Right kidney (tissue), 9 donors: ENCODE data around the gene NIPAL3.
A peak's percentile ranks its signal among the peaks of the same experiment; 100 is the strongest.

Experiments
- DNase-seq: peaks from one replicate; pipeline ENCODE4 v3.0.0-alpha.2; 2016
- long read RNA-seq, 8 donors: transcript quantifications; one replicate each; lab custom pipeline, GENCODE V29; 2026

Gene NIPAL3
- long read RNA-seq, donor 1, partial matches to known transcripts, result 0 of 2 reads
- long read RNA-seq, donor 1, other reads (novel, unspliced or antisense), result 0 of 2 reads
- long read RNA-seq, donor 2, partial matches to known transcripts, result 0 of 1 reads
- long read RNA-seq, donor 2, other reads (novel, unspliced or antisense), result 0 of 1 reads
- long read RNA-seq, donor 3, partial matches to known transcripts, result 0 of 3 reads
- long read RNA-seq, donor 3, other reads (novel, unspliced or antisense), result 0 of 3 reads
- long read RNA-seq, donor 4, partial matches to known transcripts, result 0 of 4 reads
- long read RNA-seq, donor 4, other reads (novel, unspliced or antisense), result 0 of 4 reads
- long read RNA-seq, donor 5, transcript NIPAL3-204 (12 exons, 1,711 nt), result major isoform, 5 of 6 reads
- long read RNA-seq, donor 5, partial matches to known transcripts, result 0 of 6 reads
- long read RNA-seq, donor 5, other reads (novel, unspliced or antisense), result 0 of 6 reads
- long read RNA-seq, donor 6, partial matches to known transcripts, result 0 of 1 reads
- long read RNA-seq, donor 6, other reads (novel, unspliced or antisense), result 0 of 1 reads
- long read RNA-seq, donor 7, partial matches to known transcripts, result 8 of 12 reads
- long read RNA-seq, donor 7, other reads (novel, unspliced or antisense), result 0 of 12 reads
- long read RNA-seq, donor 8, transcript NIPAL3-204 (12 exons, 1,711 nt), result major isoform, 5 of 6 reads
- long read RNA-seq, donor 8, partial matches to known transcripts, result 0 of 6 reads
- long read RNA-seq, donor 8, other reads (novel, unspliced or antisense), result 0 of 6 reads

DNA sequence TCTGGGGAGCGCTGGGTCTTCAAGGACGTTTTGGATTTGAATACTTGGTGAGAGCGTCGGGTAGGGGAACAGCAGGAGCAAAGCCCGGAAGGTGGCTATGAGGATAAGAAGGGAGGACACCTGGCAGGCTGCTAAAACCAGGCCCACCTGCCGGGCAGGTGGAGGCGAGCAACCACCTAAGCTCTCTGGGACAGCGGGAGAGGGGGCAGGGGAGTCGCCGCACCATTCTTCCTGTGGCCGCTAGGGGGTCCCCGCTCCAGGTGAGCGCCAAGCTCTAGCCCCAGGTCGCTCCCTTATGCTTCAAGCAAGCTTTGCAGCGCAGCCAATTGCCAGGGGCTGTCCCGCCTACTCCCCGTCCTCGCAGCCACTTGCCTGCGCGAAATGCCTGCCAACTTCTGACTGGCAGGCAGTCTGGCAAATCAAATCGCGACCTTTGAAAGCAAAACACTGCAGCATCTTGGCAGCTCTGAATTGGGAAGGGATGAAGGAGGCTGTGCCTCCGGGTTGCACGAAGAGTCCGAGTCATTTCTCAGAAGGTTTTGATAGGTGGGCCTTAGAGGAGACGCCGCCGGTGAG lies at the start of gene NIPAL3:
NIPAL3 (plus strand) TSS at position 469 of the 576 bp plus-strand sequence. CDS start 3,746 bp downstream, outside the sequence.
- peak; percentile 83 for DNase-seq

- no peak for DNase-seq
These were observed 48.9 kb upstream of the NIPAL3 start for GRCh38 chr1:24366707-24367106.

GRCh38 chr1:24369199-24369598 lies 46.4 kb upstream of the NIPAL3 start:
- no peak for DNase-seq

- DNase-seq, result no peak
These were observed 45.8 kb upstream of the NIPAL3 start for GRCh38 chr1:24369801-24370200.

DNA sequence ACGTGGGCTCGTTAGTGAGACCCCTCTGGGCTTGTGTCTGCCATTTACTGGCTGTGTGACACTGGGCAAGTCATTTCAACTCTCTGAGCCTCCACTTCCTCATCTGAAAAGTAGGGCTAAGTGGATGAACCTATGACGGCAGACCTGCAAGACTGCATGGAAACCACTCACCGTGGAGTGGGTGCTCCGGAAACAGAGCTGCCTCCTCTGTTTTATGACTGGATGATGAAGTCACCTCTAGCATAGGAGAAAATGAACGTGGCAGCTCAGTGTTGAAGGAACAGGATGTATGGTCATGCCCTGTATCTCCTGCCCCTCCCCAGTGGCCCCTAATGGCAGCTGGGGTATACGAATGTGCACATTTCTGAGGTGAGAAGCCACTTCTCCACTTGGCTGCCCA lies 42.6 kb upstream of the NIPAL3 start:
- no peak for DNase-seq

DNA sequence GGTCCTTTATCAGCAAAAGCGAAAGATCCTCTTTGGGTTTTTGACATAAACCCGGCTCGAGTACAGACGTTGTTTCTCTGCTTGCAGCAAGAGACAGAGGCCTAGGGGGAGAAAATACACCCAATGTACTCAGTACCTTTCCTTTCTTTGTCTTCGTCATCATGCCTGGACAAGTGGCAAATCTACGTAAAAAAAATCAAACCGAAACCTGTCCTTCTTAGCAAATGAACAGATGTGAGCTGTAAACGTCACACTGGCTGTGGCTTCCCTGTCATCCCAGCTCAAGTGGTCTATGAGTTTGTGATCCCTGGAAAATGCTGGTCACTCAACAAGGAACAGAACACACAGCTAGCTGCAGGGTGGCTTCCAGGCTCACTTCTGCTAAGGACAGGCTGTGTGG lies 41.9 kb upstream of the NIPAL3 start:
- no peak for DNase-seq

DNA sequence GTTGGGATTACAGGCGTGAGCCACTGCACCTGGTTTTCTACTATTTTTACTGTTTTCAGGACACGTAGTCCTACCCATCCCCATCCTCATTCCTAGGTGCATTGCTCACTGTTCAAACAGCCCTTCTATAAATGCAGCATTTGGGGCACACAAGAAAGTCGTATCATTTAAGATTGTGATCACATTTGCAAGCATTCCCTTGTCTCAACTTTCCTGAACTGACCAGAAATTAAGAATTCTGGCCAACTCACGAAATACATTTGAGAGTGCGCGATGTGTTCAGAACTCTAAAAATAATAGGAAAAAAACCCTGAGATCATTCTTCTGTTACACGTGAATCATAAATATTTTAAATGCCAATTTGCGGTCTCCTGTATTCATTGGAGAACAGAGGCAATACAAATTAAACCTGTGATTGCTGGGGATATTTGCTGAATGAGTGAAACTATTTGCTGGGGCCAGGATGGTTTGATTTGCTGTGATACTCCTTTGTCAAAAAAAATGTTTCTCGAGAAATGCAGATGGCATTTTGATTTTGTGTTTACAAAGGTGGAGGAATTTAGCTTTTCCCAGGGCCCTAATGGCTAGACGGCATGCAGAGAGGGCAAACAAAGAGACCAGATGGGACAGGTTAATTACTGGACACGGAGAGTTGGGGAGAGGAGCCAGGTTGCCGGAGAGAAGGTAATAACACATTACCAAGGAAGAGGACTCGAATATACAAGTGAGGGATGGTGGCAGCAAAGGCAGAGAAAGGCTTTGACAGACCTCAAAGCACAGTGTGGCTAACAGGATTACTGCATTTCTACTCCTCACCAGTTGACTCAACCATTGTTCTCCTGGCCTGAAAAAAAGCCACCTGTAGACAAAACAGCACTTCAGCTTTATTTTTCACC lies 40.5 kb upstream of the NIPAL3 start:
- no peak for DNase-seq

DNA sequence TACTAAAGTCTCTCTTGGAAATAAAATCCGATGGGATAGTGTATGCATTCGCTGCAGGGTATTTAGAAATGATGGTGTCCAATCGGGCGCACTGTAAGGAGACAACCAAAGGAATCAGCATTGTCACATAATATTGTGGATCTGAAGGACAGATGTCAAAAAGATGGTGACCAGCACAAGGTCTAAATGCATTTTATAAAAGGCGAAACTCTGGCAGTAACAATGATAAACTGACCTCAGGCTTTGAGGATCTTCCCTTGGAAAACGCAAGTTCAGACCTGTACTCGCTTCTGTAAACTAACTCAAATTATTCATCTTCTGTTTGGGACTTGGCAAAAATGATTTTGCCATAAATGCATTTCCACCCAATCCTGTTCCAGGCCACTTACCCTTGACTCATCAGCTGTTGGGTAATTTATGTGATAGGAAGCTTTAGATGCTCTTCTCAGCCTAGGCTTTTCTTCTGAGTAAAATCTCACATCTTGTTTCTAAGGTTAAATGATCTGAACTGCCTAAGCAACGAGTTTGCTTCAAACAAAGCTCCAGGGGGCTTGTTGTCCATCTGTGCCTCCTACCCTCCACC lies 35.8 kb upstream of the NIPAL3 start:
- no peak for DNase-seq

DNA sequence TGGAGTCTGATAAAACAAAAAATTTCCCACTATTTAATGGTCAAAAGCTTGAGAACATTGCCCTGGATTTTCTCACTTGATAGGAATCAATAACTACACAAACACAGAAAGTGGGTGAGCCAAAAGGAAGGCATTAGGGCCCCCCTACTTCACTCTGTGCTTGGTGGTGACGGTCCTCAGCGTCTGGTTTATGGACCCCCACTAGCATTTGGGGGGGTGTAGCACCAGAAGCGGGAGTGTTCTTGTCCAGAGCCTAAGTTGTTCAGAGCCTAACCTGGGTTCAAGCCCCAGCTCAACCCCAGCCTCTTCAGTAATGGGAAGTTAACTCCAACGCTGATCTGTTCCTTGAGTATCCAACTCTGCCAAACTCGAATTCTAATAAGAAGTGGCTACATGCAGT lies 35.1 kb upstream of the NIPAL3 start:
- DNase-seq, result no peak

DNA sequence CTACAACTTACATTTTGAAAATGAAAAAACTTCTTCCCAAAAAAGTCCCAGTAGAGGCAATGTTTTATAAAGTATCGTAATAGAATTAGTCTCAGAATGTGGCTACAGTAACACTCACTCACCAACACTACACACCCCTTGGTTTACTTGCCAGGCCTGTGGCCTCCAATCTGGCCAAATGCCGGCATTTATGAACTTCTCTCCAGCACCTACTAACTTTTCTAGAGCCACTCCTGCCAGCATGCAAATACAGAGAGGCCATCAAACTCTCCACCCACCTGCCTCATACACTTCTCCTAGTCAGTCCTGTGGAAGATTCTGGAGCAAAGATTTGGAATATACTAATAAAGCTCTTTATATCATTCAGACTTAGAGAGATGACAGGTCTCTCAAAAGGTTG lies 34.3 kb upstream of the NIPAL3 start:
- DNase-seq, result no peak

DNA sequence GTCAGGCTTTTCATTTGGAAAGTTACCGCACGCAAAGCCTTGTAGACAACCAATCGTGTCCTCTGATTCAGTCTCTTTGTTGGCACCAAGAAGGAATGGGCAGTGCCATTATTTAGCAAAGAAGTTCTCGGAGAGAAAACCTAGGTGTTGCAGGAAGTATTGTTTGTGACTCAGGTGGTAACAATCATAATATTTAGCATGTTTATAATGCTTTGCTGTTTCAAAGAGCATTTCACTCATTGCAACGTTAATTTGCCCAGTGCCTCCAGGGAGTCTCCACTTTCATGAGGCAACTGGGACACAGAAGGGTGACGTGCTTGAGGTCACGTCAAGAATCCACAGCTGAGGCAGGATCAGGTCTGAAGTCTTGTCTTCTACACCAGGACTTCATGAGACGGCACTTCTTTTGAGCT lies 33.4 kb upstream of the NIPAL3 start:
- no peak for DNase-seq

- DNase-seq, result no peak
These were observed 32.1 kb upstream of the NIPAL3 start for GRCh38 chr1:24383381-24383940.

GRCh38 chr1:24384251-24385090 lies 31.1 kb upstream of the NIPAL3 start:
- no peak for DNase-seq

GRCh38 chr1:24385160-24385940 lies 30.3 kb upstream of the NIPAL3 start:
- DNase-seq, result no peak

GRCh38 chr1:24386241-24386640 lies 29.4 kb upstream of the NIPAL3 start:
- no peak for DNase-seq

DNA sequence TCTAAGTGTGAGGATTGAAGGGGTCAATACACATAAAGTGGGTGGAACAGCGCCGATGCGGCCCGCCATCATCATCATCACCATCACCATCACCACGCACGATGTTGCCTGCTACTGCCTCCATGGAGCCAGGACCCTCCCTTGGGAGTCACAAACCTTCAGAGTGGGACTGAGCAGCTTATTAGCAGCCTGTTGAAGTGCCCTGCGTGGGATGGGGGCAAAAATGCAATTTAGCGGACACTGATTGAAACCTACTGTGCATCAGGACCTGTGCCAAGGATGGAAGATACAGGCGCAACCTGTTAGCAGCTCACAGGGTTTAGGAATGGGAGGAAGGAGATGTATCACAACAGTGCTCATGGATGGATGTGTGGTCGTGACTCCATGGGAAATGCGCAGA lies 28.7 kb upstream of the NIPAL3 start:
- DNase-seq, result no peak

GRCh38 chr1:24387636-24388175 lies 27.9 kb upstream of the NIPAL3 start:
- DNase-seq, result no peak

GRCh38 chr1:24388331-24388885 lies 27.2 kb upstream of the NIPAL3 start:
- DNase-seq, result no peak

GRCh38 chr1:24389231-24389678 lies 26.3 kb upstream of the NIPAL3 start:
- no peak for DNase-seq
